HG02852 (cell line): Measurements from ENCODE around the gene DCUN1D3.
"Not testable (repeated sequence)": the region's sequence is repeated elsewhere in the genome, so short reads cannot be mapped to it uniquely, and the experiment has no call there.

Experiments
- ATAC-seq: cut with Tn5 transposase; IDR thresholded peaks from one replicate; pipeline ENCODE4 v1.9.1; 2021; ENCODE audit warnings: mild to moderate bottlenecking, moderate library complexity; ENCODE audit not compliant: unreplicated experiment

DCUN1D3 gene

DNA sequence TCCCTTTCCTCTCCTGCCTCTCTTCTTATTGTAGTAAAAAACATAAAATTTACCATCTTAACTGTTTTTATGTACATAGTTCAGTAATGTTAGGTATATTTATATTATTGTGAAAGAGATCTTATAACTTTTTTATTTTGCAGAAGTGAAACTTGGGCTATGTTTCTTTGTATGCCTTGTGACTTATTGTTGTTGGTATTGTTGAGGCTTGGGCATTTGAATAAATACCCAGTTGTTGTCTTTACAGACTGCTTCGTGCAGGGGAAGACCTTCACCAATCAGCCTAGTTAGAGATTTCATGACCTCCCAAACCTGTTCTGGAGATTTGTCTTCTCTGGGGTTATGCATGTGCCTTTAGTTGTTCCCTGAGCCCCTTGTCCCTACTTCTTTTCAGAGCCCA lies 61.9 kb downstream of the DCUN1D3 start:
- no peak for ATAC-seq

DNA sequence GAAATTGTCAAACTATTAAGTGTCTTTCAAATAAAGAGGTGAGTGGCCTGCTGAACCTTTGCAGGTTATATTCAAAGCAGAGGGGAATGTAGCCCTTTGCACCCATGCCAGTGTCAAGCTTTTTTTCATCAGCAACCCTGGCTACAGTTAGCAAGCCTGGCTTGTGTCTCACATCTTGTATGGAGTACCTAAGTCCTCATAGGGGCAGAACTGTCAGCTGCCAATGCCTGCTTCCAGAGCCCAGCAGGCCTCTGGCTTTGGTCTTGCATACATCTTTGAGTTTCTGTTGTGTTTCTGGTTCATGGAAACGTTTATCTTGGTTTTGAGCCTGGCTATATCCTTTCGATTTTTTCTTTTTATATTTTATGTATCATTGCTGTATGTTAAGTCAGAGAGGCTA lies 67.1 kb downstream of the DCUN1D3 start:
- no peak for ATAC-seq

DNA sequence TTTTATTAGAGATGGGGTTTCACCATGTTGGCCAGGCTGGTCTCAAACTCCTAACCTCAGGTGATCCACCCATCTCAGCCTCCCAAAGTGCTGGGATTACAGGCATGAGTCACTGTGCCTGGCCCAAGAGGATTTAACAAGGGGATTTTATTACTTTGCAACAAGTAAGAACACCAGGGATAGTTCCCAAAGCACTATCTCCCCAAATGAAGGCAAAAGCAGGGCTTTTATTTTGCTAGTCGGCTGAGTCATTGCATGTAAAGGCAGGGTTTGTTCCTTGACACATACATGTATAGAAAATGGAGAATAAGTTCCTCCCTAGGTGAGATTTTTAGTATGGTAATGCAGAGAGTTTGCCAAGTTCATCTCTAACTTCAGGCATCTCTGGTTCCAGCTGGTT lies 69.8 kb downstream of the DCUN1D3 start:
- ATAC-seq, result no peak

DNA sequence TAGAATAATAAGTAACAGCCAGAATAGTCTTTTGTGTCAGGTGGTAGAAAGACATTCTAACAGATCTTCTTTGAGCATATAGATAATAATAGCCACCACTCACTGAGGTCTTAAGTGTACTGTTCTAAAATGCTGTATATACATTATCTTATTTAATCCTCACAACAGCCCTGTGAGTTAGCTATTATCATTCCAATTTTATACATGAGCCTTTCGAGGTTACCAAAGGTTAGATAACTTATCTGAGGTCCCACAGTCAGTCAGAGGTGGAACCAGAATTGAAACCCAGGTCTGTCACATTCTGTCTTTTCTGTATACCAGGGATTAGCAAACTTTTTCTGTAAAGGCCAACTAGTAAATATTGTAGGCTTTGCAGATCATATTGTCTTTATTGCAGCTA lies 70.6 kb downstream of the DCUN1D3 start:
- ATAC-seq, result no peak

DNA sequence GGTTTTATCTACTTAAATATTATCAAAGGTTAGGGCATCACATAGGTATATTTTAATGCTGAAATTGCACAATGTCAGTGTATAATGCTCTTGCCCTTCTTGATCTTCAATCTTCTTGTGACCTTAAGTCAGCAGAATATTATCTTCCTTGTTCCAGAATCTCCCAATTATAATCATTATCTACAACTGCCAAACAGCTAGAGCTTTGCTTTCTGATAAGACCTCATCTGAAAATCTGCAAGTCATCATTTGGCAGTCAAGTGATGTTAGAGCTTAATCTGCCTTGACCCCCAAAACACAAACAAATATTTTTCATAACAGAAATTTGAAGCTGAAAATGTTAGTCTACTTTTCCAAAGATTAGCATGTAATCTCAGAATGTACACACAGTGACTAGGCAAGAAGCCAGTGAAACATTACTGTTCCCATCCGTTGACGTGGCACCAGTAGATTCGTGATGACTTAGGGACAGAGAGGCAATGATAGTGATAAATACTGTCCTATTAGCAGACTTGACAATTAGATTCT lies 74.1 kb downstream of the DCUN1D3 start:
- ATAC-seq, result no peak

DNA sequence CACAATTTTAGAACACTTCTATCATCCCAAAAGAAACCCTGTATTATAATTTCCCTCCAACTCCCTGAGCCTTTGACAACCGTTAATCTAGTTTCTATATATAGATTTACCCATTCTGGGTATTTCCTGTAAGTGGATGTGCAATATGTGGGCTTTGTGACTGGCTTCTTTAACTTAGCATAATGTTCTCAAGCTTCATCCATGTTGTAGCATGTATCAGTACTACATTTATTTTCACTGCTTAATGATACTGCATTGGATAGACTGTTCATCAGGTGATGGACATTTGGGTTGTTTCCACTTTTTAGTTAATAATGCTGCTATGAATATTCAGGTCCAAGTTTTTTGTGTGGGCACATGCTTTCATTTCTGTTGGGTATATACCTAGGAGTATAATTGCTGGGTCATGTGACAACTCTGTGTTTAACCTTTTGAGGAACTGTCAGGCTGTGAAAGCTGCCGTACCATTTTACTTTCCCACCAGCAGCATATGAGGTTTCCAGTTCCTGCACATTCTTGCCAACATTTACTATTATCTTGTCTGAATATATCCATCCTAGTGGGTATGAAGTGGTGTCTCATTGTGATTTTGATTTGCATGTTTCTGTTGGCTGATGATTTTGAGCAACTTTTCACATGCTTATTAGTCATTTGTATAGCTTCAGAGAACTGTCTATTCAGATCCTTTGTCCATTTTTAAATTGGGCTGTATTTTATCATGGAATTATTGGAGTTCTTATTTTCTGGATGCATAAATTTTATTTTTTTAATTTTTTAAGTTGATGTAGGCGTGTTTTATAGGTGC lies 77.4 kb downstream of the DCUN1D3 start:
- no peak for ATAC-seq

DNA sequence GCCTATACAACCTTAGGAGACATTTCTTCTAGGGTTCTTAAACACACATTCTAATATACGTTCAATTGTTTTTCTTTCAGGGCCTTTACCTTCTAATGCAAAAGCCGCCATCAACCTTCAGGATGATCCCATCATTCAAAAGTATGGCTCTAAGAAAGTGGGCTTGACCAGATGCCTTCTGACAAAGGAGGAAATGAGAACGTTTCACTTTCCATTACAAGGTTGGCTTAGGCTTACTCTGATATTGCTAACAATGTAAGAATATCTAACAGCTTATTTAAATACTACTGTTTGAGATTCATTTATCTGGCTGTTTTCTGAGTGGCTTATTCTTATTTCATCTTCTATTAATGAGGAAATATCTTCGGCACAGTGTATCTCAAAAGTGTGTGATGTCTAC lies 78.5 kb downstream of the DCUN1D3 start:
- ATAC-seq, result no peak

DNA sequence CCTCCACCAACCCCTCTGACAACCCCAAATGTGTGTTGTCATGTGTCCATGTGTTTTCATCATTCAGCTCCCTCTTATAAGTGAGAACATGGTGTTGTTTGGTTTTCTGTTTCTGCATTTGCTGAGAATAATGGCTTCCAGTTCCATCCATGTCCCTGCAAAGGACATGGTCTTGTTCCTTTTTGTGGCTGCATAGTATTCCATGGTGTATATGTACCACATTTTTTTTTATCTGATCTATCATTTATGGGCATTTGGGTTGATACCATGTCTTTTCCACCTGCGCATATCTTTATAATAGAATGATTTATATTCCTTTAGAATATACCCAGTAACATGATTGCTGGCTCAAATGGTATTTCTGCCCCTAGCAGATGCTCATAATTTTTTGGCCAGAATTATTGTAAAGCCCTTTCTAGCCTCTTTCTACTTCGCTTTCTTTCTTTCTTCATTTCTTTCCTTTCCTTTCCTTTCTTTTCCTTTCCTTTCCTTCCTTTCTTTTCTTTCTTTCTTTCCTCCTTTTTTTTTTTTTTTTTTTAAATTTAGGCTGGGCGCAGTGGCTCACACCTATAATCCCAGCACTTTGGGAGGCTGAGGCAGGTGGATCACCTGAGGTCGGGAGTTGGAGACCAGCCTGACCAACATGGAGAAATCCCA lies 81.1 kb downstream of the DCUN1D3 start:
- no peak for ATAC-seq

DNA sequence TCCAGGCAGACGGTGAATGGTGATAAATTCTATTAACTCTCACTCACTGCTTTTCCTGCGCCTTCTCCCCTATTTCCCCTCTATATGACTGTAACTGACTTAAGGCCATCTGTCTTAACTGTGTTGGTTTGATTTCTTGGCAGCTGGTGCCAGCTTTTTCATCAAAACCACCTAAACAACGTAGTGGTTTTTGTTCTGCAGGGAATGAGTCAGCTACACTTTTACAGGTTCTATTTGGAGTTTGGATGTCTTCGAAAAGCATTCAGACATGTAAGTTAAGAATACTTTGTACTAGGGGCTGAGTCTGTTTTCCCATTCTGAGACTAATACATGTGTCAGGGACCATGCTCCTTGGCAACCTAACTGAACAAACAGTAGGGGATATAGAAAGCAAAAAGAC lies 85.4 kb downstream of the DCUN1D3 start:
- no peak for ATAC-seq

DNA sequence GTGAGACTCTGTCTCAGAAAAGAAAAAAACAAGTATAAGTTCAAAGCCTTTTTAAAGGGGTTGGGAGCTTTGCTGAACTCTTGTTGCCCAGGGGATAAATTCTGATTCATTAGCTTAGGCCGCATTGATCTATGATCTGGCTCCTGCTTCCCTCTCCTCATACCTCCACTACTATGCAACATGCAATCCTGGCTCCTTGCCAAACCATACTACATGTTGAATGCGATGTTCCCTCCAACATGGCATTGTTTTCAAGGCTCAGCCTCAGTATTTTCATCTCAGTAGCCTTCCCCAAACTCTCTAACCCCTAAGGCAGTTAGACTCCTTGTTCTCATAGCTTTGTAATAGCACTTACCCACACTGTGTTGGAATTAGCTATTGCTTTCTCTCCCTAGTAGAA lies 87.6 kb downstream of the DCUN1D3 start:
- no peak for ATAC-seq

DNA sequence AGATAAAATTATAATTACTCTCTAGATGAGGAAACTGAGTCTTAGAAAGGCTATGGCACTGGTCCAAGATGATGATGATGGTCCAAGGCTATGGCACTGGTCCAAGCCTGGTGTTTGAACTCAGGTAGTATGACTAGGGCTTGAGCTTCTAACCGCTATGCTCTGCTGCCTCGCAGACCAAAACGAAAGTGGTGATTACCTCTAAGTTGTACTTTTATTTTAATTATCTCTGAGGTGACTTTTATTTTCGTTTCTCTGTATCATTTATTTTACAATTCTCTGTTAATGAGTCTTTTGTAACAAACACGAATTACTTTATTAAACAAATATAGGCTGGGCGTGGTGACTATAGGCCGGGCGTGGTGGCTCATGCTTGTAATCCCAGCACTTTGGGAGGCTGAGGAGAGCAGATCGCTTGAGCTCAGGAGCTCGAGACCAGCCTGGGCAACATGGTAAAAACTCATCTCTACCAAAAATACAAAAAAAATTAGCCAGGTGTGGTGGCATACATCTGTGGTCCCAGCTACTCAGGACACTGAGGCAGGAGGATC lies 88.2 kb downstream of the DCUN1D3 start:
- ATAC-seq, result no peak

DNA sequence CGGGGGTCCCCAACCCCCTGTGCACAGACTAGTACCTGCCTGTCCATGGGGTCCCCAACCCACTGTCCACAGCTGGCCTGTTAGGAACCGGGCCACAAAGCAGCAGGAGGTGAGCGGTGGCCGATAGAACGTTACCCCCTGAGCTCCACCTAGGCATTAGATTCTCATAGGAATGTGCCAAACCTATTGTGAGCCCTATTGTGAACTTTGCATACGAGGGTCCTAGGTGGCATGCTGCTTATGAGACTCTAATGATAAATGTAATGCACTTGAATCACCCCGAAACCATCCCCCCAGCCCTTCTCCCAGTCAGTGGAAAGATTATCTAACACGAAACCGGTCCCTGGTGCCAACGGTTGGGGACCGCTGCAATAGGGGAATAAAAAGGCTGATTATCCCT lies 92.3 kb downstream of the DCUN1D3 start:
- ATAC-seq, result no peak

DNA sequence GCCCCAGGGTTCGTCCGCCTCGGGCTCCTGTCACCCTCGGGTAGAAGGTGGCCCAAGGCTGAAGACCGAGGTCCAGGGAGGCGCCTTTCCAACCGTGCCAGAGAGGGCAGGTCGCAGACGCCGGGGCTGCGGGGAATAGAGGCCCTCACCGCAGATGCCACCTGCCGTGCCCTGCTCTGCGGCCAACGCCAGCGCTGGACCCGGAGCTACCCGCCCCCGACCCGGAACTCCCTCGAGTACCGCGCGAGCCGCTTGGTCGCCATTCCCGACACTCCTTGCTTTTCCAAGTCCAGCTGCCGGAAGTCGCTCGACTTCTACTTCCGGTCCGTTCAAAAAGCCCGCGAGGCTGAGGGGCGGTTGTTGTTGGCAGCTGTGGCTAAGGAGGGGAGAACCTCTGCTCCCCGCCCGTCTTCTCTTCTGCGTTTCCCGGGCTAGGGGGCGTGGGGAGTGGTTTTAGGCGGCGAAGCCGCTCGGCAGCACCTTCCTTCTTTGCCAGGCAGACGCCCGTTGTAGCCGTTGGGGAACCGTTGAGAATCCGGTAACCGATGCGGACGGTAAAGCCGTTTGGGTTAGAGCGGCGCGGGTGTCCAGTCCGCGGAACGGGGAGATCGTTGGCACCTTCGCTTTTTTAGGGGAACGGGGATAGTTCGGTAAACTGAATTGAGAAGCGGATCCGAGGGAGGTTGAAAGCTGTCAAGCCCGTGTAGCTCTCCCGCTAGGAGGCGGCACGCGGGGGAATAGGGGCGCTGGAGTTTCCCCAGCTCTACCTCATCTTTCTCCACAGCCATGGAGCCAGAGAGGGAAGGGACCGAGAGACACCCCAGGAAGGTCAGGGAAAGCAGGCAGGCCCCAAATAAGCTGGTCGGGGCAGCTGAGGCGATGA lies 93.7 kb downstream of the DCUN1D3 start, which contains the start of the genes ERI2 and REXO5:
ERI2 (minus strand) TSS at position 305 of the 883 bp plus-strand sequence; CDS start at position 263, 42 bp downstream.
REXO5 (plus strand) TSS at position 360 of the 883 bp plus-strand sequence; CDS start at position 787, 427 bp downstream.
- ATAC-seq, result peak; percentile 81

DNA sequence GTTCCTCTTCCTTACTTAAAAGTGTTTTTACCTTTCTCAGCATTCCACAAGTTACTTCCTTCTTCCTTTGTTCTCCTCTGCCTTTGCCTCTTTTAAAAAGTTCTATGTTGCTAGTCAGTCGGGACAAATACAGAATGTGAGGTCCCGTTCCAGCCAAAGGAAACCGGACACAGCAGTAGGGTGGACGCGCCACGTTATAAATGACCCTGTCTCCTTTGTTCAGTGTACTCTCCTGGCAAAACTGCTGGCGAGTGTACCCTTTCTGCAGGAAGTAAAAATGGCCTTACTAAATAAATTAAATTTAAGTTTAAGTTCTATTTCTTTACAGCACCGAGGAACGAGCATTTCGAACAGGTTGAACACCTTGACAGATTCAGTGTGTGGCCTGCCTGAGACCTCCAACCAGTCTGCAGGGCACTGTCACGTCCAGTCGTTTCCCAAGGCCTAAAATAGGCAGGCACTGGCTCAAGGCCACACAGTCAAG lies 94.4 kb downstream of the DCUN1D3 start:
- ATAC-seq, result not testable (repeated sequence)
